Mesenchymal stem cell (in vitro differentiated cells and primary cell): ENCODE data around the gene ADTRP.
A peak's percentile ranks its signal among the peaks of the same experiment; 100 is the strongest.

Source experiments
- DNase-seq: peaks from one replicate; pipeline ENCODE4 v3.0.0-alpha.2; 2013
- H2AFZ ChIP-seq: one replicate; pipeline ENCODE4 v1.6.1; 2013; ENCODE audit warnings: low read depth, mild to moderate bottlenecking, control low read depth, inconsistent platforms, low read length, moderate library complexity
- H2AK5ac ChIP-seq: 2 replicates; pipeline ENCODE4 v1.6.1; 2013; ENCODE audit warnings: low read length, moderate library complexity, mild to moderate bottlenecking, inconsistent platforms; ENCODE audit not compliant: severe bottlenecking
- H2BK120ac ChIP-seq: one replicate; pipeline ENCODE4 v1.6.1; 2013; ENCODE audit warnings: low read depth, mild to moderate bottlenecking, inconsistent platforms, low read length, moderate library complexity
- H2BK12ac ChIP-seq, 2 experiments: one replicate each; pipeline ENCODE4 v1.6.1; 2013; ENCODE audit warnings: inconsistent platforms in 2 of 2, low read length in 2 of 2, mild to moderate bottlenecking in 2 of 2, moderate library complexity in 2 of 2, control low read depth in 1 of 2
- H2BK15ac ChIP-seq: one replicate; pipeline ENCODE4 v1.6.1; 2013; ENCODE audit warnings: mild to moderate bottlenecking, low read depth, inconsistent platforms; ENCODE audit not compliant: poor library complexity, severe bottlenecking
- H2BK5ac ChIP-seq: 2 replicates; pipeline ENCODE4 v1.6.1; 2013; ENCODE audit warnings: low read depth, mild to moderate bottlenecking, low read length, control low read depth, inconsistent platforms; ENCODE audit not compliant: poor library complexity, severe bottlenecking
- H3K14ac ChIP-seq, 2 experiments: one replicate each; pipeline ENCODE4 v1.6.1; 2013; ENCODE audit warnings: inconsistent platforms in 2 of 2, low read length in 2 of 2, control low read depth in 1 of 2, mild to moderate bottlenecking in 1 of 2, moderate library complexity in 1 of 2
- H3K18ac ChIP-seq, 2 experiments: one replicate each; pipeline ENCODE4 v1.6.1; 2013; ENCODE audit warnings: inconsistent platforms in 2 of 2, low read length in 2 of 2, control low read depth in 1 of 2, low read depth in 1 of 2, mild to moderate bottlenecking in 1 of 2
- H3K23ac ChIP-seq, 2 experiments: one replicate each; pipeline ENCODE4 v1.6.1; 2013; ENCODE audit warnings: inconsistent platforms in 2 of 2, low read length in 2 of 2, mild to moderate bottlenecking in 2 of 2, moderate library complexity in 2 of 2, control low read depth in 1 of 2
- H3K27ac ChIP-seq: 2 replicates; pipeline ENCODE4 v1.5.1; 2013; ENCODE audit warnings: mild to moderate bottlenecking, moderate library complexity, low read length, control low read depth, inconsistent platforms; ENCODE audit not compliant: poor library complexity, severe bottlenecking
- H3K27me3 ChIP-seq, 2 experiments: 2 replicates each; pipeline versions ENCODE4 v1.6.1 to v1.7.0; 2013; ENCODE audit warnings: low read length in 2 of 2, mild to moderate bottlenecking in 2 of 2, moderate library complexity in 2 of 2, control low read depth in 1 of 2, inconsistent platforms in 1 of 2; ENCODE audit not compliant: control insufficient read depth in 1 of 2, insufficient read depth in 1 of 2
- H3K36me3 ChIP-seq, 2 experiments: 2 replicates each; pipeline versions ENCODE4 v1.6.1 to v1.7.0; 2013; ENCODE audit warnings: low read length in 2 of 2, control low read depth in 1 of 2, inconsistent platforms in 1 of 2, low read depth in 1 of 2, mild to moderate bottlenecking in 1 of 2; ENCODE audit not compliant: insufficient read depth in 2 of 2, control insufficient read depth in 1 of 2
- H3K4ac ChIP-seq, 2 experiments: one replicate each; pipeline ENCODE4 v1.6.1; 2013; ENCODE audit warnings: inconsistent platforms in 2 of 2, low read length in 2 of 2, mild to moderate bottlenecking in 2 of 2, moderate library complexity in 2 of 2, control low read depth in 1 of 2, low read depth in 1 of 2
- H3K4me1 ChIP-seq: 2 replicates; pipeline ENCODE4 v1.6.1; 2013; ENCODE audit warnings: low read depth, low read length, control low read depth; ENCODE audit not compliant: control insufficient read depth, insufficient read depth
- H3K4me2 ChIP-seq: 2 replicates; pipeline ENCODE4 v1.6.1; 2013; ENCODE audit warnings: low read length, mild to moderate bottlenecking, inconsistent platforms; ENCODE audit not compliant: poor library complexity, severe bottlenecking
- H3K4me3 ChIP-seq, 2 experiments: 2 replicates each; pipeline versions ENCODE4 v1.5.1 to v1.7.0; 2013; ENCODE audit warnings: low read length in 2 of 2, mild to moderate bottlenecking in 2 of 2, control low read depth in 1 of 2, low read depth in 1 of 2; ENCODE audit not compliant: insufficient read depth in 1 of 2
- H3K79me1 ChIP-seq: replicated peaks from 2 replicates; pipeline ENCODE4 v1.6.1; 2013; ENCODE audit warnings: mild to moderate bottlenecking, control low read depth, low read length, inconsistent platforms; ENCODE audit not compliant: poor library complexity, severe bottlenecking
- H3K9ac ChIP-seq: 2 replicates; pipeline ENCODE4 v1.7.0; 2013; ENCODE audit warnings: mild to moderate bottlenecking, low read length, moderate library complexity
- H3K9me3 ChIP-seq: 2 replicates; pipeline ENCODE4 v1.7.0; 2013; ENCODE audit warnings: mild to moderate bottlenecking, low read length; ENCODE audit not compliant: control insufficient read depth
- H4K8ac ChIP-seq: one replicate; pipeline ENCODE4 v1.6.1; 2013; ENCODE audit warnings: inconsistent platforms, mild to moderate bottlenecking, low read length, moderate library complexity
- H4K91ac ChIP-seq: one replicate; pipeline ENCODE4 v1.6.1; 2013; ENCODE audit warnings: mild to moderate bottlenecking, low read length, inconsistent platforms
- WGBS: methylation state at CpG from one replicate; pipeline ENCODE4 v1.1.7; 2013; ENCODE audit warnings: mixed read lengths; 5-methylcytosine and 5-hydroxymethylcytosine counted together

The ADTRP gene

DNA sequence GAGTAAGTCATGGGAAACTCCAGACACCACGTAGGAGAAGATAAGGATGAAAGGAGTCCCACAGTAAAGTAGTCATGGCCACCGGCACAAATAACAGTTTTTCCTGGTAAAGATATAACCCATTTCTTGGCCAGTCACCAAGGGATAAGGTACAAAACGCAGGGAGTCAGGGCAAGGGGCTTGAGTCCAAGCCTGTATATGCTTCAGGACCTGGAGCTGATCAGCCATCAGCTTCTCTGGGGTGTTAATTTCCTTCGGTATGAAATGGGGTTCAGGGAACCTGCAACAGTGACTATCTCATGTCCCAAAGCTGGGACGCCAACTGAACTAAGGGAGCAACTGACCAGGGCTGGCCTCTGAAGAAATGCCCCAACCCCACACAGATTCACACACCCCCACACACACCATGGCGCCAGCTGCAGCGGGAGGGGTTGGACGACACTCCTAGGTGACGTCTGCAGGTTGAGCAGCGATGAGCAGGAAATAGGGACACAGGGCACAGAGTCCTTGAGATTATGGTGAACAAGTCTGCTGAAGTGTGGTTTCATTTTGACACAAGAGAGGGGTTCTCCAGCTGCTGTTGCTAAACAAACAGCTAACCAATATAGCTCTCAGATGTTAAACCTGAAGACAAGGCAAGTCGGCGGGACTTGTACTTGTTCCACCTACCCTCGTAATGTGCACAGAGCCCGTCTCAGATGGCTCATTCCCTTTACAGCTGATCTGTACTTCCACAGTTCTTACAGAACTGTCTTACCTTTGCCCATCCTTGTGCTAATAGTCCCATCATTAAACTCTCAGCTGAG is 7.4 kb upstream of the ADTRP start:
- Histone ChIP-seq H2BK5ac (no peak overlapping the region), H2AK5ac (no peak overlapping the region), H2BK12ac (peak overlapping the region in 1 of 2 experiments; percentile 55), H3K36me3 (no peaks in the 10 kb centered on the region), H3K14ac (peak overlapping the region in 1 of 2 experiments; percentile 68), H3K79me1 (no peaks in the 10 kb centered on the region), H3K23ac (no peak overlapping the region), H2BK120ac (no peak overlapping the region), H3K4me1 (no peaks in the 10 kb centered on the region), H3K4ac (no peak overlapping the region), H2BK15ac (no peak overlapping the region), H4K91ac (peak overlapping the region; percentile 61), H3K4me2 (no peak overlapping the region), H3K4me3 (no peak overlapping the region), H3K27ac (no peak overlapping the region), H3K27me3 (no peaks in the 10 kb centered on the region), H3K9ac (no peak overlapping the region), H3K9me3 (no peaks in the 10 kb centered on the region), H2AFZ (peak overlapping the region; percentile 21), H3K18ac (no peak overlapping the region), H4K8ac (peak overlapping the region; percentile 24)
- no peak for DNase-seq
- 77% methylated on average over 9 of the region's 14 CpGs for WGBS

- no peaks in the 10 kb centered on the region for H3K36me3 ChIP-seq
- WGBS = 89% methylated on average over 4 of the region's 5 CpGs
- no peak overlapping the region for H2BK15ac ChIP-seq
Observed at GRCh38 chr6:11785415-11785773, 6.8 kb upstream of the ADTRP start.

DNA sequence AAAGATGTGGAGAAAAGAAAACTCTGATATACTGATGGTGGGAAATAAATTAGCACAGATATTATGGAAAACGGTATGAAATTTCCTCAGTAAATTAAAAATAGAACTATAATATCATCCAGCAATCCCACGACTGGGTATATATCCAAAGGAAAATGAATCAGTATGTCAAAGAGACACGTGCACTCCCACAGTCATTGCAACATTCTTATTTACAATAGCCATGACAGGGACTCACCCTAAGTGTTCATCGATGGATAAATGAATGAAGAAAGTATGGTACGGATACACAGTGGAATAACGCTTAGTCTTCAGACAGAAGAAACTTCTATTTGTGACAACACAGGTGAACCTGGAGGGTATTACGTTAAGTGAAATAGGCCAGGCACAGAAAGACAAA is 5.7 kb upstream of the ADTRP start:
- Histone ChIP-seq H2BK15ac (no peak overlapping the region), H3K27me3 (no peaks in the 10 kb centered on the region), H3K36me3 (no peaks in the 10 kb centered on the region), H3K23ac (no peak overlapping the region), H3K4ac (no peak overlapping the region), H3K27ac (no peak overlapping the region), H3K4me3 (no peak overlapping the region), H3K4me1 (no peaks in the 10 kb centered on the region), H4K91ac (no peak overlapping the region), H3K79me1 (no peaks in the 10 kb centered on the region), H3K9ac (no peak overlapping the region), H4K8ac (no peak overlapping the region), H3K18ac (no peak overlapping the region), H2AFZ (no peak overlapping the region), H3K14ac (no peak overlapping the region), H3K9me3 (no peaks in the 10 kb centered on the region), H2AK5ac (no peak overlapping the region), H2BK5ac (no peak overlapping the region), H3K4me2 (no peak overlapping the region), H2BK12ac (no peak overlapping the region), H2BK120ac (no peak overlapping the region)
- DNase-seq = no peak
- 91% methylated on average over 4 of the region's 7 CpGs for WGBS

More at GRCh38 chr6:11785415-11785773, 6.8 kb upstream of the ADTRP start:
- Histone ChIP-seq H2BK120ac (no peak overlapping the region), H3K27ac (no peak overlapping the region), H2AFZ (no peak overlapping the region), H3K14ac (no peak overlapping the region), H2AK5ac (no peak overlapping the region), H4K8ac (no peak overlapping the region), H2BK5ac (no peak overlapping the region), H3K4me1 (no peaks in the 10 kb centered on the region), H3K9me3 (no peaks in the 10 kb centered on the region), H3K23ac (no peak overlapping the region), H3K4me2 (no peak overlapping the region), H3K27me3 (no peaks in the 10 kb centered on the region), H3K18ac (no peak overlapping the region), H4K91ac (no peak overlapping the region), H3K9ac (no peak overlapping the region), H3K4ac (no peak overlapping the region), H3K79me1 (no peaks in the 10 kb centered on the region), H3K4me3 (no peak overlapping the region), H2BK12ac (no peak overlapping the region)
- no peak for DNase-seq

- H3K27me3 ChIP-seq = no peaks in the 10 kb centered on the region
- H3K18ac ChIP-seq = no peak overlapping the region
- WGBS = 87% methylated on average over 6 of the region's 6 CpGs
- no peaks in the 10 kb centered on the region for H3K36me3 ChIP-seq
- H3K79me1 ChIP-seq = no peaks in the 10 kb centered on the region
- no peak overlapping the region for H2BK15ac ChIP-seq
- no peak overlapping the region for H2BK120ac ChIP-seq
- H2BK12ac ChIP-seq = no peak overlapping the region
- H3K4me1 ChIP-seq = no peaks in the 10 kb centered on the region
- H4K91ac ChIP-seq = no peak overlapping the region
- no peak overlapping the region for H3K4me3 ChIP-seq
- no peak overlapping the region for H3K4me2 ChIP-seq
- no peak overlapping the region for H2AK5ac ChIP-seq
- no peak overlapping the region for H3K27ac ChIP-seq
- H2AFZ ChIP-seq = no peak overlapping the region
- H3K4ac ChIP-seq = no peak overlapping the region
- no peak overlapping the region for H3K14ac ChIP-seq
- H2BK5ac ChIP-seq = no peak overlapping the region
- H4K8ac ChIP-seq = no peak overlapping the region
- DNase-seq = no peak
- H3K23ac ChIP-seq = no peak overlapping the region
- no peak overlapping the region for H3K9ac ChIP-seq
- H3K9me3 ChIP-seq = no peaks in the 10 kb centered on the region
Observed at GRCh38 chr6:11783524-11784064, 5.0 kb upstream of the ADTRP start.
